Activated naive CD4-positive, alpha-beta T cell treated with anti-CD3 and anti-CD28 coated beads, Interleukin-2, amount 50 U/mL, for 16 hours (primary cell): ENCODE data around the gene MSH3.
"Not testable (repeated sequence)": the region's sequence is repeated elsewhere in the genome, so short reads cannot be mapped to it uniquely, and the experiment has no call there.

Source experiments
- DNase-seq: peaks from one replicate; pipeline ENCODE4 v3.0.0-alpha.2; 2020

MSH3 gene

GRCh38 chr5:80759866-80760577 lies 105.6 kb downstream of the MSH3 start:
- no peak for DNase-seq

- no peak for DNase-seq
Observed at GRCh38 chr5:80760680-80761079, 106.2 kb downstream of the MSH3 start.

GRCh38 chr5:80761176-80761575 lies 106.7 kb downstream of the MSH3 start:
- DNase-seq = no peak

- DNase-seq = no peak
Observed at GRCh38 chr5:80761966-80762365, 107.5 kb downstream of the MSH3 start.

- DNase-seq = no peak
Observed at GRCh38 chr5:80762573-80762972, 108.1 kb downstream of the MSH3 start.

- DNase-seq = no peak
Observed at GRCh38 chr5:80763211-80763610, 108.8 kb downstream of the MSH3 start.

GRCh38 chr5:80763873-80764647 lies 109.6 kb downstream of the MSH3 start:
- no peak for DNase-seq

- DNase-seq = no peak
Observed at GRCh38 chr5:80764786-80765185, 110.3 kb downstream of the MSH3 start.

GRCh38 chr5:80777347-80778287 lies 123.2 kb downstream of the MSH3 start:
- DNase-seq = no peak

GRCh38 chr5:80780024-80780423 lies 125.6 kb downstream of the MSH3 start:
- DNase-seq = no peak

- no peak for DNase-seq
Observed at GRCh38 chr5:80780761-80781285, 126.4 kb downstream of the MSH3 start.

- no peak for DNase-seq
Observed at GRCh38 chr5:80781356-80781755, 126.9 kb downstream of the MSH3 start.

GRCh38 chr5:80782626-80783025 lies 128.2 kb downstream of the MSH3 start:
- DNase-seq = no peak

GRCh38 chr5:80783751-80784150 lies 129.3 kb downstream of the MSH3 start:
- DNase-seq = not testable (repeated sequence)

GRCh38 chr5:80784451-80784850 lies 130.0 kb downstream of the MSH3 start:
- DNase-seq = no peak

- DNase-seq = not testable (repeated sequence)
Observed at GRCh38 chr5:80789319-80790016, 135.0 kb downstream of the MSH3 start.

GRCh38 chr5:80790698-80791097 lies 136.2 kb downstream of the MSH3 start:
- no peak for DNase-seq

GRCh38 chr5:80793354-80793753 lies 138.9 kb downstream of the MSH3 start:
- no peak for DNase-seq

- no peak for DNase-seq
Observed at GRCh38 chr5:80796846-80797245, 142.4 kb downstream of the MSH3 start.

- no peak for DNase-seq
Observed at GRCh38 chr5:80797428-80798024, 143.1 kb downstream of the MSH3 start.

- no peak for DNase-seq
Observed at GRCh38 chr5:80798166-80798565, 143.7 kb downstream of the MSH3 start.

- DNase-seq = no peak
Observed at GRCh38 chr5:80798633-80799032, 144.2 kb downstream of the MSH3 start.
